IMR-90 (cell line): Measurements from ENCODE around the gene RAB8B. TPM values are rescaled to one million over a fixed set of nuclear protein-coding genes. Genes with fewer than 3 reads are reported as not detected.
A peak's percentile ranks its signal among the peaks of the same experiment; 100 is the strongest.

Source experiments
- ATAC-seq: fragments of 200-7000 bp; cut with Tn5 transposase; 2 replicates; pipeline ENCODE4 v1.9.1; 2020; ENCODE audit warnings: low read depth, mild to moderate bottlenecking, moderate library complexity
- BruUV-seq: library from RNA; stranded (reverse); fragments of 400-500 nt; replicated peaks from 2 replicates; lab custom pipeline; 2021; lab: Mats Ljungman, UMichigan
- CTCF ChIA-PET: fragments of 300-600 bp; formaldehyde crosslinking; extraction: SDS; loops from one replicate; lab custom pipeline; 2021; ENCODE audit warnings: antibody characterized with exemption; lab: Yijun Ruan, JAX
- POLR2A ChIA-PET: fragments of 300-600 bp; sonication (Branson Sonifier 250); formaldehyde crosslinking; loops from one replicate; lab custom pipeline; 2022; ENCODE audit warnings: antibody characterized with exemption; ENCODE audit not compliant: unreplicated experiment; lab: Charles Lee
- DNase-seq: peaks from one replicate; pipeline ENCODE4 v3.0.0; 2013
- H2AFZ ChIP-seq: replicated peaks from 2 replicates; pipeline ENCODE3; 2013; ENCODE audit warnings: low read length, mild to moderate bottlenecking; ENCODE audit not compliant: poor library complexity
- H2AK5ac ChIP-seq: 2 replicates; pipeline ENCODE4 v1.6.1; 2013; ENCODE audit warnings: low read depth, low read length, inconsistent platforms
- H2AK9ac ChIP-seq: replicated peaks from 2 replicates; pipeline ENCODE3; 2013; ENCODE audit warnings: mild to moderate bottlenecking, low read depth, low read length, moderate library complexity; ENCODE audit not compliant: poor library complexity
- H2BK120ac ChIP-seq: 2 replicates; pipeline ENCODE4 v1.6.1; 2013; ENCODE audit warnings: low read depth, low read length, inconsistent platforms
- H2BK15ac ChIP-seq: 3 replicates; pipeline ENCODE4 v1.6.1; 2013; ENCODE audit warnings: low read depth, low read length, inconsistent platforms
- H2BK20ac ChIP-seq: 2 replicates; pipeline ENCODE4 v1.6.1; 2013; ENCODE audit warnings: low read depth, mild to moderate bottlenecking, inconsistent platforms, low read length, moderate library complexity
- H2BK5ac ChIP-seq: 2 replicates; pipeline ENCODE4 v1.6.1; 2013; ENCODE audit warnings: mild to moderate bottlenecking, low read depth, low read length, inconsistent platforms; ENCODE audit not compliant: poor library complexity, severe bottlenecking
- H3K14ac ChIP-seq: replicated peaks from 2 replicates; pipeline ENCODE4 v1.6.1; 2013; ENCODE audit warnings: low read depth, low read length, inconsistent platforms
- H3K18ac ChIP-seq: 2 replicates; pipeline ENCODE4 v1.6.1; 2013; ENCODE audit warnings: low read depth, low read length, control low read depth
- H3K23ac ChIP-seq: 2 replicates; pipeline ENCODE4 v1.6.1; 2013; ENCODE audit warnings: low read depth, low read length, inconsistent platforms
- H3K27ac ChIP-seq: 2 replicates; pipeline ENCODE4 v1.5.1; 2013; ENCODE audit warnings: mild to moderate bottlenecking, control low read depth, low read length; ENCODE audit not compliant: insufficient read depth
- H3K27me3 ChIP-seq: 2 replicates; pipeline ENCODE4 v1.6.1; 2013; ENCODE audit warnings: low read length; ENCODE audit not compliant: control insufficient read depth, insufficient read depth
- H3K36me3 ChIP-seq: 2 replicates; pipeline ENCODE4 v1.6.1; 2013; ENCODE audit warnings: low read length, mixed read lengths; ENCODE audit not compliant: control insufficient read depth, insufficient read depth
- H3K4ac ChIP-seq: 2 replicates; pipeline ENCODE4 v1.6.1; 2013; ENCODE audit warnings: low read depth, low read length, inconsistent platforms
- H3K4me1 ChIP-seq: 2 replicates; pipeline ENCODE4 v1.6.1; 2013; ENCODE audit warnings: low read length, mixed read lengths; ENCODE audit not compliant: control insufficient read depth, insufficient read depth
- H3K4me2 ChIP-seq: 2 replicates; pipeline ENCODE4 v1.6.1; 2013; ENCODE audit warnings: low read depth, mild to moderate bottlenecking, control low read depth, low read length, moderate library complexity
- H3K4me3 ChIP-seq: 2 replicates; pipeline ENCODE4 v1.5.1; 2013; ENCODE audit warnings: low read depth, mild to moderate bottlenecking, control low read depth, low read length, moderate library complexity; ENCODE audit not compliant: insufficient read depth
- H3K56ac ChIP-seq: 2 replicates; pipeline ENCODE4 v1.6.1; 2013; ENCODE audit warnings: low read length, inconsistent platforms; ENCODE audit not compliant: insufficient read depth; ENCODE audit errors: extremely low read depth
- H3K79me1 ChIP-seq, 2 experiments: 2 replicates each; pipeline ENCODE4 v1.6.1; 2013; ENCODE audit warnings: low read length in 2 of 2, inconsistent platforms in 1 of 2, low read depth in 1 of 2
- H3K9ac ChIP-seq: 2 replicates; pipeline ENCODE4 v1.6.1; 2013; ENCODE audit warnings: low read depth, low read length, control low read depth
- H3K9me1 ChIP-seq: 2 replicates; pipeline ENCODE4 v1.6.1; 2013; ENCODE audit warnings: low read length, inconsistent platforms; ENCODE audit not compliant: insufficient read depth
- H3K9me3 ChIP-seq: 2 replicates; pipeline ENCODE4 v1.6.1; 2013; ENCODE audit warnings: low read length; ENCODE audit not compliant: control insufficient read depth, insufficient read depth
- H4K20me1 ChIP-seq: 2 replicates; pipeline ENCODE4 v1.6.1; 2013; ENCODE audit warnings: low read length, inconsistent platforms; ENCODE audit not compliant: insufficient read depth
- H4K5ac ChIP-seq: 2 replicates; pipeline ENCODE4 v1.6.1; 2013; ENCODE audit warnings: mild to moderate bottlenecking, low read depth, low read length, control low read depth
- H4K8ac ChIP-seq, 2 experiments: 2 replicates each; pipeline ENCODE4 v1.6.1; 2013; ENCODE audit warnings: low read depth in 2 of 2, low read length in 2 of 2, control low read depth in 1 of 2, inconsistent platforms in 1 of 2
- H4K91ac ChIP-seq: 2 replicates; pipeline ENCODE4 v1.6.1; 2013; ENCODE audit warnings: low read depth, low read length, inconsistent platforms; ENCODE audit not compliant: insufficient read depth
- BHLHE40 ChIP-seq: fragments of 150-350 bp; IDR thresholded peaks from 2 replicates; pipeline ENCODE4 v1.6.1; 2016; ENCODE audit warnings: mild to moderate bottlenecking, low read depth, low read length
- CEBPB ChIP-seq: IDR thresholded peaks from 2 replicates; pipeline ENCODE4 v1.6.1; 2012; ENCODE audit warnings: low read depth, low read length, improper control_type of control experiment
- CHD1 ChIP-seq: IDR thresholded peaks from 2 replicates; pipeline ENCODE4 v1.6.1; 2012; ENCODE audit warnings: low read depth, low read length, improper control_type of control experiment
- MAZ ChIP-seq: IDR thresholded peaks from 2 replicates; pipeline ENCODE4 v1.6.1; 2012; ENCODE audit warnings: low read depth, mild to moderate bottlenecking, low read length, improper control_type of control experiment, moderate library complexity, borderline replicate concordance
- MXI1 ChIP-seq: IDR thresholded peaks from 2 replicates; pipeline ENCODE4 v1.6.1; 2012; ENCODE audit warnings: low read depth, mild to moderate bottlenecking, low read length, moderate library complexity, borderline replicate concordance
- NFE2L2 ChIP-seq: fragments of 150-350 bp; IDR thresholded peaks from 2 replicates; pipeline ENCODE4 v1.6.1; 2016; ENCODE audit warnings: low read depth, mild to moderate bottlenecking, low read length
- POLR2A ChIP-seq: IDR thresholded peaks from 2 replicates; pipeline ENCODE4 v1.6.1; 2012; ENCODE audit warnings: mild to moderate bottlenecking, low read depth, low read length
- RAD21 ChIP-seq: IDR thresholded peaks from 2 replicates; pipeline ENCODE4 v1.6.1; 2012; ENCODE audit warnings: low read length, improper control_type of control experiment
- RCOR1 ChIP-seq: IDR thresholded peaks from 2 replicates; pipeline ENCODE4 v1.6.1; 2012; ENCODE audit warnings: mild to moderate bottlenecking, low read length, improper control_type of control experiment; ENCODE audit not compliant: insufficient replicate concordance
- RFX5 ChIP-seq: IDR thresholded peaks from 2 replicates; pipeline ENCODE4 v1.8.0; 2012; ENCODE audit warnings: low read depth, mild to moderate bottlenecking, low read length, moderate library complexity
- SMC3 ChIP-seq: fragments of 150-350 bp; IDR thresholded peaks from 2 replicates; pipeline ENCODE4 v1.6.1; 2016; ENCODE audit warnings: low read depth, mild to moderate bottlenecking, antibody characterized with exemption, low read length, moderate library complexity
- WGBS, 2 experiments: methylation state at CpG; one replicate each; pipeline versions ENCODE4 v1.1.5 to v1.1.7; 2013; ENCODE audit warnings: missing lambda C conversion rate in 2 of 2; ENCODE audit not compliant: insufficient read length in 1 of 2; ENCODE audit errors: extremely low coverage in 2 of 2; 5-methylcytosine and 5-hydroxymethylcytosine counted together
- dilution Hi-C: fragments of 300-500 bp; cut with HindIII; formaldehyde crosslinking; loops from one replicate; pipeline ENCODE4 v1.14.3; 2018; ENCODE audit warnings: low sequenced_read_pairs; ENCODE audit not compliant: unreplicated experiment
- in situ Hi-C: fragments of 300-500 bp; cut with MboI; formaldehyde crosslinking; loops from 3 replicates; pipeline ENCODE4 v1.14.3; 2019; ENCODE audit warnings: low sequenced_read_pairs, inconsistent platforms, mixed read lengths
- intact Hi-C: fragments of 100-400 bp; cut with micrococcal nuclease; formaldehyde crosslinking; loops from 2 replicates; pipeline ENCODE4 v1.10.0; 2022
- polyA plus RNA-seq, 3 experiments: library from polyadenylated mRNA; depleted of rRNA; stranded (reverse); fragments of >200 nt; gene quantifications; 2 replicates each; pipeline ENCODE4 v1.2.3, GENCODE V29; 2012; ENCODE audit warnings: low replicate concordance in 1 of 3
- total RNA-seq: library from RNA; depleted of rRNA; stranded (reverse); fragments of >200 nt; gene quantifications from 2 replicates; pipeline ENCODE4 v1.2.3, GENCODE V29; 2012

RAB8B gene
- total and polyA plus RNA-seq, 2 of the 4 experiments (the other 2 are of a cell fraction), result 19.4 to 29.4 TPM

DNA sequence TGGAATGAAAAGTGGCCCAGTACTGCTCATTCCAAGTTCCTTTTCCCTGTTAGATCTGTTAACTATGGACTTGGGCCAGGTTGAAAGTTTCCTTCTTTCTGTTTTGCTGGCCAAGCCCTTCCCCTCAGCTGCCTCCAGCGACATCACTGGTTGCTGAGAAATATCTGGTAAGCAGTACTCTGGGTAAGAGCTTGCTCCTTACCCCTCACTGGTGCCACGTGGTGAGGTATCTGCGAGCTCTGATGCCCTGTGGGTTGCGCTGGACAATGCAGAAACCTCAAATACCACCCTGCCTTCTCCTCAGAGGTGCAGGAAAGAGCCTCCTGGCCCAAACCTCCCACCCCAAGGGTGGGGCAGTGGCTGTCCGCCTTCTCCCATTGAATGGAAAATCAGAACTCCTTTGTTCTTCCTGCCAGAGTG, 45.1 kb downstream of the RAB8B start:
- H3K27me3 ChIP-seq, result no peaks in the 10 kb centered on the region
- H3K79me1 ChIP-seq, result peaks cover 18 to 65% of the 10 kb centered on the region in 2 experiments
- no TSS peak for BruUV-seq
- peak overlapping the region; percentile 46 for H2BK5ac ChIP-seq
- TF ChIP-seq MXI1 (peak; percentile 7; the same call in 1 of the 2 replicates), CEBPB (no peak), POLR2A (no peak), RAD21 (no peak), RFX5 (peak; percentile 81), RCOR1 (no peak), CHD1 (no peak), SMC3 (no peak), NFE2L2 (no peak), MAZ (no peak; the same call in 1 of the 2 replicates), BHLHE40 (no peak)
- intact Hi-C loops (no loop called here), dilution Hi-C loops (no loop called here), in situ Hi-C loops (no loop called here)
- H3K23ac ChIP-seq, result peak overlapping the region; percentile 69; the same call in 1 of the 2 replicates
- H4K8ac ChIP-seq, result peak overlapping the region; percentile 29 to 68; a peak in 1 of 4 replicates
- peaks cover 15% of the 10 kb centered on the region for H3K9me1 ChIP-seq
- H3K18ac ChIP-seq, result peak overlapping the region; percentile 39
- peak overlapping the region; percentile 81 for H3K4ac ChIP-seq
- H3K9me3 ChIP-seq, result no peaks in the 10 kb centered on the region
- H4K5ac ChIP-seq, result peak overlapping the region; percentile 26; the same call in 1 of the 2 replicates
- H3K4me1 ChIP-seq, result peaks cover 20% of the 10 kb centered on the region
- DNase-seq (peak; percentile 74), ATAC-seq (peak; percentile 69)
- peak overlapping the region; percentile 68 for H2BK120ac ChIP-seq
- H3K4me2 ChIP-seq, result peak overlapping the region; percentile 25; the same call in 1 of the 2 replicates
- no peak overlapping the region for H3K4me3 ChIP-seq
- no peaks in the 10 kb centered on the region; the same call in 1 of the 2 replicates for H4K20me1 ChIP-seq
- ChIA-PET CTCF (no interaction called here), POLR2A (no interaction called here)
- H3K14ac ChIP-seq, result peak overlapping the region; percentile 84
- 49% methylated on average over 3 of the region's 5 CpGs; no CpG with 5 or more reads in 1 of the 2 experiments for WGBS, 2 experiments
- peak overlapping the region; percentile 57; the same call in 1 of the 2 replicates for H2BK20ac ChIP-seq
- H3K36me3 ChIP-seq, result no peaks in the 10 kb centered on the region
- no peak overlapping the region for H3K9ac ChIP-seq
- H4K91ac ChIP-seq, result peak overlapping the region; percentile 74
- peak overlapping the region; percentile 31; the same call in 1 of the 2 replicates for H3K27ac ChIP-seq
- peak overlapping the region; percentile 75 for H2AFZ ChIP-seq
- H3K56ac ChIP-seq, result no peak overlapping the region
- H2AK5ac ChIP-seq, result peak overlapping the region; percentile 86
- H2BK15ac ChIP-seq, result peak overlapping the region; percentile 76; the same call in 2 of the 3 replicates
- H2AK9ac ChIP-seq, result peak overlapping the region; percentile 76
